GM12874 (cell line): ENCODE data around the gene ERMP1.

Experiments
- CTCF ChIP-seq: IDR thresholded peaks from 2 replicates; pipeline ENCODE4 v1.5.1; 2011; ENCODE audit warnings: low read depth, mild to moderate bottlenecking, control low read depth, low read length, moderate library complexity; ENCODE audit not compliant: insufficient read depth

ERMP1 gene

GRCh38 chr9:5832071-5832537, 813 bp downstream of the ERMP1 start:
- TF ChIP-seq CTCF: no peak

- no peak for TF ChIP-seq CTCF
Observed at GRCh38 chr9:5825895-5826622, 6.9 kb downstream of the ERMP1 start.

GRCh38 chr9:5825223-5825622, 7.7 kb downstream of the ERMP1 start:
- TF ChIP-seq CTCF: no peak

GRCh38 chr9:5820425-5820824, 12.5 kb downstream of the ERMP1 start:
- no peak for TF ChIP-seq CTCF

- no peak for TF ChIP-seq CTCF
Observed at GRCh38 chr9:5819174-5819573, 13.7 kb downstream of the ERMP1 start.

- TF ChIP-seq CTCF: no peak
Observed at GRCh38 chr9:5818424-5819142, 14.3 kb downstream of the ERMP1 start.

- TF ChIP-seq CTCF: no peak
Observed at GRCh38 chr9:5817862-5818261, 15.1 kb downstream of the ERMP1 start.
